GM12878 (cell line): ENCODE data around the gene HAUS1.

Experiments used
- BCL11A ChIP-seq: IDR thresholded peaks from 2 replicates; pipeline ENCODE4 v1.6.1; 2011; ENCODE audit warnings: low read depth, low read length
- BRCA1 ChIP-seq: IDR thresholded peaks from 2 replicates; pipeline ENCODE4 v1.6.1; 2011; ENCODE audit warnings: low read depth, low read length, improper control_type of control experiment
- CHD4 ChIP-seq: fragments of 200-600 bp; sonication (generic); IDR thresholded peaks from 2 replicates; pipeline ENCODE4 v1.6.1; 2016; ENCODE audit warnings: mild to moderate bottlenecking
- CTCF ChIP-seq, 3 experiments: IDR thresholded peaks in 2 of 3; conservative IDR thresholded peaks in 1 of 3; 2 replicates each; pipeline ENCODE4 v1.5.1; 2011; ENCODE audit warnings: low read depth in 3 of 3, low read length in 3 of 3, mild to moderate bottlenecking in 3 of 3, control low read depth in 2 of 3, moderate library complexity in 2 of 3, inconsistent platforms in 1 of 3, mixed read lengths in 1 of 3; ENCODE audit not compliant: control insufficient read depth in 2 of 3, insufficient read depth in 1 of 3; ENCODE audit errors: extremely low read depth in 1 of 3
- ELK1 ChIP-seq: IDR thresholded peaks from 2 replicates; pipeline ENCODE4 v1.6.1; 2012; ENCODE audit warnings: low read depth, low read length, improper control_type of control experiment
- ESRRA ChIP-seq: IDR thresholded peaks from 2 replicates; pipeline ENCODE4 v1.6.1; 2012; ENCODE audit warnings: mild to moderate bottlenecking, low read length, improper control_type of control experiment
- EZH2 ChIP-seq: IDR thresholded peaks from 2 replicates; pipeline ENCODE4 v1.6.1; 2012; ENCODE audit warnings: low read depth, mild to moderate bottlenecking, control low read depth, inconsistent platforms, low read length, borderline replicate concordance; ENCODE audit not compliant: control insufficient read depth
- FOS ChIP-seq: IDR thresholded peaks from 3 replicates; pipeline ENCODE4 v1.6.1; 2011; ENCODE audit warnings: borderline replicate concordance; ENCODE audit not compliant: insufficient read length; ENCODE audit errors: extremely low read depth
- POLR2A ChIP-seq: IDR thresholded peaks from 2 replicates; pipeline ENCODE4 v1.6.1; 2011; ENCODE audit warnings: low read depth, mild to moderate bottlenecking, low read length
- RAD21 ChIP-seq: IDR thresholded peaks from 2 replicates; pipeline ENCODE4 v1.6.1; 2011; ENCODE audit warnings: mild to moderate bottlenecking, low read depth, low read length, moderate library complexity; ENCODE audit not compliant: insufficient read depth
- REST ChIP-seq: IDR thresholded peaks from 2 replicates; pipeline ENCODE4 v1.6.1; 2012; ENCODE audit warnings: mild to moderate bottlenecking, low read depth, low read length
- RFX5 ChIP-seq: IDR thresholded peaks from 2 replicates; pipeline ENCODE4 v1.6.1; 2011; ENCODE audit warnings: low read depth, low read length, improper control_type of control experiment
- STAT1 ChIP-seq: fragments of 450-650 bp; conservative IDR thresholded peaks from 2 replicates; pipeline ENCODE4 v1.6.1; 2014; ENCODE audit warnings: antibody characterized with exemption, mild to moderate bottlenecking
- YY1 ChIP-seq: IDR thresholded peaks from 2 replicates; pipeline ENCODE4 v1.6.1; 2011; ENCODE audit warnings: low read depth, mild to moderate bottlenecking, low read length

GRCh38 chr18:46171331-46171730, 67.1 kb downstream of the HAUS1 start:
- TF ChIP-seq POLR2A (no peak), BCL11A (no peak), EZH2 (no peak), REST (no peak), ESRRA (no peak), BRCA1 (no peak), RAD21 (no peak), RFX5 (no peak), CTCF (IDR thresholded peaks at IDR 0.05 in 2 of 3, conservative IDR thresholded peaks at IDR 0.05 in 1 of 3; ENCODE audit: control insufficient read depth in 2 of 3, extremely low read depth in 1 of 3, insufficient read depth in 1 of 3, low read depth in 3 of 3, low read length in 3 of 3) (no peak), CHD4 (no peak), ELK1 (no peak), FOS (no peak), STAT1 (no peak), YY1 (no peak)
